DOHH2 (cell line): Measurements from ENCODE around the gene C9orf85.

Experiments used
- EZH2phosphoT487 ChIP-seq: fragments of 200-600 bp; sonication (generic); IDR thresholded peaks from 2 replicates; pipeline ENCODE4 v1.6.1; 2017; ENCODE audit warnings: borderline replicate concordance, mild to moderate bottlenecking, antibody characterized with exemption, low read length, moderate library complexity, mixed read lengths
- TF ChIP-seq, protein P1 (sequence below): fragments of 200-600 bp; sonication (generic); IDR thresholded peaks from one replicate; pipeline ENCODE4 v1.5.1; 2014; ENCODE audit warnings: antibody characterized with exemption, mild to moderate bottlenecking, low read depth, low read length; ENCODE audit not compliant: poor library complexity, severe bottlenecking

DNA sequence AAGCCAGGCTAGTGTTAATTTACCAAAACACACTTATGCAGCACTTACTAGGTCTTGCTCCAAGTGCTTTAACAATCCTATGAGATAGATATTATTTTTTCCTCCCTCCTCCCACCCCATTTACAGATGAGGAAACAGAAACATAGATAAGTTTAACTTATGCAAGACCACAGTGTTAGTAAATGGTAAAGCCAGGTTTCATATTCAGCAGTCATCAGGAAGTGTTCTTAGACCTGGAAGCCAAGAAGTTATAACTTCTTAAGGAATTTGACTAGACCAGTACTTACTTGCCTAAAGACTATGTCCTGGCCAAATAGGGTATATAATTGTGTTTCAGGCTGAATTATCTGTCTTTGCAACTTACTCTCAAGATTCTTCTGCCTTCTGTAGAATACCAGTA lies 16.3 kb upstream of the C9orf85 start:
- TF ChIP-seq, protein P1, sequence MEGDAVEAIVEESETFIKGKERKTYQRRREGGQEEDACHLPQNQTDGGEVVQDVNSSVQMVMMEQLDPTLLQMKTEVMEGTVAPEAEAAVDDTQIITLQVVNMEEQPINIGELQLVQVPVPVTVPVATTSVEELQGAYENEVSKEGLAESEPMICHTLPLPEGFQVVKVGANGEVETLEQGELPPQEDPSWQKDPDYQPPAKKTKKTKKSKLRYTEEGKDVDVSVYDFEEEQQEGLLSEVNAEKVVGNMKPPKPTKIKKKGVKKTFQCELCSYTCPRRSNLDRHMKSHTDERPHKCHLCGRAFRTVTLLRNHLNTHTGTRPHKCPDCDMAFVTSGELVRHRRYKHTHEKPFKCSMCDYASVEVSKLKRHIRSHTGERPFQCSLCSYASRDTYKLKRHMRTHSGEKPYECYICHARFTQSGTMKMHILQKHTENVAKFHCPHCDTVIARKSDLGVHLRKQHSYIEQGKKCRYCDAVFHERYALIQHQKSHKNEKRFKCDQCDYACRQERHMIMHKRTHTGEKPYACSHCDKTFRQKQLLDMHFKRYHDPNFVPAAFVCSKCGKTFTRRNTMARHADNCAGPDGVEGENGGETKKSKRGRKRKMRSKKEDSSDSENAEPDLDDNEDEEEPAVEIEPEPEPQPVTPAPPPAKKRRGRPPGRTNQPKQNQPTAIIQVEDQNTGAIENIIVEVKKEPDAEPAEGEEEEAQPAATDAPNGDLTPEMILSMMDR = no peak
- TF ChIP-seq EZH2phosphoT487 = no peak
